GM12872 (cell line): Measurements from ENCODE around the gene APOA4.
A peak's percentile ranks its signal among the peaks of the same experiment; 100 is the strongest.

Source experiments
- TF ChIP-seq, protein P1 (sequence below): IDR thresholded peaks from 3 replicates; pipeline ENCODE4 v1.5.1; 2011; ENCODE audit warnings: low read depth, mild to moderate bottlenecking, low read length, moderate library complexity; ENCODE audit not compliant: insufficient read depth

Gene APOA4

DNA sequence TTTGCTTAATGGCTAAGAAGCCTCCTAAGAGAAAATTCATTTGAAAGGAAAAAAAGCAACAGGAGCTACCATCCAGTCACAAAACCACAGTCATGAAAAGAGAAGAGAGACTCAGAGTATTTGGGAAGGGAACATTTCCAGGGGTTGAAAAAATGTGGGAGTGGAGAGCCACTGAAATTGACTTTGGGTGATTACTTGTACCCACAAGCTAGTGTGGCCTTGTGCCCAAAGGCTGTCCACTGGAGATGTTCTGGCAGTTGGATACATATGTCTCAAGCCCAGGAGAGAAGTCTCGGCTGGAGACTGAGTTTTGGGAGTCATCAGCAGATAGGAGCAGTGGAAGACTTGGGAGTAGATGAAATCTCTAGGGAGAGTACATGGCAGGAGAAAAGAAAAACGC is 28.3 kb downstream of the APOA4 start:
- TF ChIP-seq, protein P1, sequence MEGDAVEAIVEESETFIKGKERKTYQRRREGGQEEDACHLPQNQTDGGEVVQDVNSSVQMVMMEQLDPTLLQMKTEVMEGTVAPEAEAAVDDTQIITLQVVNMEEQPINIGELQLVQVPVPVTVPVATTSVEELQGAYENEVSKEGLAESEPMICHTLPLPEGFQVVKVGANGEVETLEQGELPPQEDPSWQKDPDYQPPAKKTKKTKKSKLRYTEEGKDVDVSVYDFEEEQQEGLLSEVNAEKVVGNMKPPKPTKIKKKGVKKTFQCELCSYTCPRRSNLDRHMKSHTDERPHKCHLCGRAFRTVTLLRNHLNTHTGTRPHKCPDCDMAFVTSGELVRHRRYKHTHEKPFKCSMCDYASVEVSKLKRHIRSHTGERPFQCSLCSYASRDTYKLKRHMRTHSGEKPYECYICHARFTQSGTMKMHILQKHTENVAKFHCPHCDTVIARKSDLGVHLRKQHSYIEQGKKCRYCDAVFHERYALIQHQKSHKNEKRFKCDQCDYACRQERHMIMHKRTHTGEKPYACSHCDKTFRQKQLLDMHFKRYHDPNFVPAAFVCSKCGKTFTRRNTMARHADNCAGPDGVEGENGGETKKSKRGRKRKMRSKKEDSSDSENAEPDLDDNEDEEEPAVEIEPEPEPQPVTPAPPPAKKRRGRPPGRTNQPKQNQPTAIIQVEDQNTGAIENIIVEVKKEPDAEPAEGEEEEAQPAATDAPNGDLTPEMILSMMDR, result no peak

DNA sequence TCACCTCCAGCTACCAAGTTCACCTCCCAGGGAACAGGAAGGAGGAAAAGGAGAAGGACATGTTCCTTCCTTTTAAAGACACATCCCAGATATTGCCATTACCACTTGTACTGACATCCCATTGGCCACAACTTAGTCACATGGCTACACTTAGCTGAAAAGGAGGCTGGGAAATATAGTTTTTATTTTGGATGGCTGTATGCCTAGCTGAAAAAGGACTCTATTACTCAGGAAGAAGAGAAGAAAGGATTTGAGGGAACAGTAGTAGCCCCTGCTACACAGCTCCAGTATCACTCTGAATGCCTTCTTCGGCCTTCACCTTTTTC is 29.4 kb downstream of the APOA4 start:
- TF ChIP-seq, protein P1, result no peak

- TF ChIP-seq, protein P1, result no peak
Observed at GRCh38 chr11:116792869-116793771, 30.0 kb downstream of the APOA4 start.

GRCh38 chr11:116792144-116792868 is 30.8 kb downstream of the APOA4 start:
- TF ChIP-seq, protein P1, result no peak

DNA sequence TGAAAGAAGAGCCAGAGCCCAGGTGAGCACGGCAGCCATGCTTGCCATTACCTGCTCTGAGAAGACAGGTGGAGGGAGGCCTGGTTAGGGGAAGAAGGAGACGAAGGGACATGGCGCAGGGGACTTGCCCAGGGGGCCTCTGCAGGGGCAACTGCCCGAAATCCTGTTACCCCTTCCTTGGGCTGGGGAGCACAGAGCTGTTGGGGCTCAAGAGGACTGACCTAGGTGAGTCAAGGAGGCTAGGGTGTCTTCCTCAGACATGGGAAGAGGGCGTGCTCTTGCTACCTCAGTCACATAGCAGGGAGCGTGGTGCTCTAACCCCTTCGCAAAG is 31.3 kb downstream of the APOA4 start, which contains the start of gene APOA5:
TSS of gene APOA5 (minus strand) at position 67 of the 331 bp plus-strand sequence. CDS start at position 48, 19 bp downstream.
- TF ChIP-seq, protein P1, result no peak

DNA sequence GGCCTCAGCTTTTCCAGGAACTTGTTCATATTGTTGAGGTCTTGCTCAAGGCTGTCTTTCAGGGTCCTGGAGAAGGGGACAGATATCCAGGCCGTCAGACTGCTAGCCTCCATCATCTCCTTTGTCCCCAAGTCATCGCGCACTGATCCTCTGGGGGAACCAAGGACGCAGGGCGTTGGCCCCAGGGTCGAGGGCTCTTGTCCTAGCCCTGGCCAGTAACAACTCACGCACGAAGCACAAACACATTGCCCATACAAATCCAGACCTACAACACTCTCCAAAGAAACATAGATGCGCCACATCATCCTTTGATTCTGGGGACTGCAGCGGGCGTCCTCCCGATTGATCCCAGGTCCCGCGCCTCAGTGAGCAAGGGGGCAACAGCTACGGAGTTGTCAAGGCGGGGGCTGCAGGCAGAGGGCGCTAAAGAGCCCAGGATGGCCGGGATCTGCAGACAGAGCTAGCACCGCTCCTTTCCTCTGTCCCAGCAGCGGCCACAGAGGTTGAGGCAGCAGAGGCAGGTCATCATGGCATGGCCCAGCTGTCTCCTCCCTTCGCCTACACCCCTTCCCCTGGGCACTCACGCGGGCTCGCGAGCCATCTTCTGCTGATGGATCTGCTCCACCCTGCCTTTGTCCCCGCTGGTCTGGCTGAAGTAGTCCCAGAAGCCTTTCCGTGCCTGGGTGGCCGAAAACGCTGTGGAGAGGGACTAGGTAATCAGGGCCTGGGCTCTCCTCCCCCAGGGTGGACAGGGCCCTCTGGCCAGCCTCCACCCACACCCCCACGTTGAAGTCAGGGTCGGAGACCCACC is 31.9 kb downstream of the APOA4 start:
- TF ChIP-seq, protein P1, result peak; percentile 92
